ENCODE measurements around the gene CACHD1.

- TF ChIP-seq RAD21 (conservative IDR thresholded peaks at IDR 0.05) = no peak
- TF ChIP-seq CTCF (IDR thresholded peaks at IDR 0.05; ENCODE audit: poor library complexity, severe bottlenecking) = no peak
- no peak for TF ChIP-seq TAF1 (IDR thresholded peaks at IDR 0.05; ENCODE audit: low read depth)
- no peak for TF ChIP-seq REST (IDR thresholded peaks at IDR 0.05; ENCODE audit: borderline replicate concordance)
- TF ChIP-seq MXI1 (conservative IDR thresholded peaks at IDR 0.05; ENCODE audit: poor library complexity, severe bottlenecking) = no peak
- TF ChIP-seq POLR2AphosphoS5 (IDR thresholded peaks at IDR 0.05) = no peak
- no peak for TF ChIP-seq EZH2 (IDR thresholded peaks at IDR 0.05; ENCODE audit: borderline replicate concordance, insufficient read depth, low read length, poor library complexity, severe bottlenecking)
- no peak for TF ChIP-seq EP300 (conservative IDR thresholded peaks at IDR 0.05; ENCODE audit: poor library complexity, severe bottlenecking)
Observed at GRCh38 chr1:64663668-64664067, 193.7 kb downstream of the CACHD1 start.

All from neural cell (in vitro differentiated cells).